ENCODE data around the gene MMS22L. TPM values are rescaled to one million over a fixed set of nuclear protein-coding genes. Genes with fewer than 3 reads are reported as not detected.

MMS22L gene
- polyA plus RNA-seq, 2 of the 4 experiments (the other 2 are of a cell fraction) = 11.5 to 24.5 TPM

DNA sequence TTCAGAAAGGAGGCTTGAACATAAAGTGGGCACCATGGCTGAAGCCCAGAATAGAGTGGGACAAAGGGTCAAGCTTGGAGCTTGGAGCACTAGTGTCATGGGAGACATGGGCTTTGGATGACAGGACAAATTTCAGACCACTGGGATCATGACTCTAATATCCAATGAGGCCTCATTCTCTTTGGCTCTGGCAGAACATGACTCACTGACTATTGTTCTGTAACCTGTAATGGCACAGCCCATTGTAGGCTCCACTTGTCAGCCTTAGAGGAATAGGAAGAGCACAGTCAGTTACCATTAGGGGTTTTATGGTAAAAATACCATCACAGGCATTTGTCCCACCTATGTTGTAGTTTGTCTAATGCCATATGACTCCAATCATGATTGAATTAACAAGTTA is 34.0 kb upstream of the MMS22L start:
- CTCF ChIA-PET = no interaction called here
- TF ChIP-seq CHD4 (IDR thresholded peaks at IDR 0.05; ENCODE audit: borderline replicate concordance) (no peak), ZNF302 (CRISPR knock-in tag; IDR thresholded peaks at IDR 0.05) (no peak), CBX2 (IDR thresholded peaks at IDR 0.05; ENCODE audit: borderline replicate concordance, low read depth) (no peak), E2F6 (IDR thresholded peaks at IDR 0.05; ENCODE audit: borderline replicate concordance, low read depth) (no peak), ZSCAN20 (CRISPR knock-in tag; IDR thresholded peaks at IDR 0.05) (no peak), ZFP36 (IDR thresholded peaks at IDR 0.05; ENCODE audit: borderline replicate concordance, partially characterized antibody) (no peak), RAD21 (conservative IDR thresholded peaks at IDR 0.05 in 1 of 2, IDR thresholded peaks at IDR 0.05 in 1 of 2) (no peak), EHF (CRISPR knock-in tag; IDR thresholded peaks at IDR 0.05) (no peak)
- TF ChIP-seq, protein P1, sequence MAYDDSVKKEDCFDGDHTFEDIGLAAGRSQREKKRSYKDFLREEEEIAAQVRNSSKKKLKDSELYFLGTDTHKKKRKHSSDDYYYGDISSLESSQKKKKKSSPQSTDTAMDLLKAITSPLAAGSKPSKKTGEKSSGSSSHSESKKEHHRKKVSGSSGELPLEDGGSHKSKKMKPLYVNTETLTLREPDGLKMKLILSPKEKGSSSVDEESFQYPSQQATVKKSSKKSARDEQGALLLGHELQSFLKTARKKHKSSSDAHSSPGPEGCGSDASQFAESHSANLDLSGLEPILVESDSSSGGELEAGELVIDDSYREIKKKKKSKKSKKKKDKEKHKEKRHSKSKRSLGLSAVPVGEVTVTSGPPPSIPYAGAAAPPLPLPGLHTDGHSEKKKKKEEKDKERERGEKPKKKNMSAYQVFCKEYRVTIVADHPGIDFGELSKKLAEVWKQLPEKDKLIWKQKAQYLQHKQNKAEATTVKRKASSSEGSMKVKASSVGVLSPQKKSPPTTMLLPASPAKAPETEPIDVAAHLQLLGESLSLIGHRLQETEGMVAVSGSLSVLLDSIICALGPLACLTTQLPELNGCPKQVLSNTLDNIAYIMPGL (CRISPR knock-in tag; IDR thresholded peaks at IDR 0.05; ENCODE audit: borderline replicate concordance) = no peak
- H3K4me1 ChIP-seq = no peaks in the 10 kb centered on the region
- no peak overlapping the region for H3K27ac ChIP-seq
- DNase-seq (ENCODE audit: low read depth in 1 of 2, low spot score in 1 of 2) (no peak), FAIRE-seq (no peak), ATAC-seq (no peak)
- H3K4me2 ChIP-seq = no peak overlapping the region
- H3K4me3 ChIP-seq = no peak overlapping the region
- no peaks in the 10 kb centered on the region for H3K9me3 ChIP-seq
- POLR2A ChIA-PET = no interaction called here

DNA sequence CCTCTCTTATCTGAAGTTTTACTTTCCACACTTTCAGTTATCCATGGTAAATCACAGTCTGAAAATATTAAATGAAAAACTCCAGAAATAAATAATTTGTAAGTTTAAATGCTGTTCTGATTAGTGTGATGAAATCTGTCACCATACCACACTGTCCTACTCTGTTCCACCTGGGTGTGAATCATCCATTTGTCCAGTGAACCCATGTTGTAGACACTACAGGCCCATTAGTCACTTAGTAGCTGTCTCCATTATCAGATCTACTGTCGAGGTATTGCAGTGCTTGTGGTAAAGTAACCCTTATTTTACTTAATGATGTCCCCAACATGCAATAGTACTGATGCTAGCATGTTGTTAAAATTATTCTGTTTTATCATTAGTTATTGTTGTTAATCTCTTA is 29.2 kb upstream of the MMS22L start:
- DNase-seq (ENCODE audit: low read depth in 1 of 2, low spot score in 1 of 2) = no peak
- WGBS (ENCODE audit: missing lambda C conversion rate) = 20% methylated on average over 1 of the region's 1 CpG

More for the DNA sequence above, 29.2 kb upstream of the MMS22L start:
- no peak for FAIRE-seq
- Histone ChIP-seq H3K4me2 (no peak overlapping the region), H3K27ac (no peak overlapping the region), H3K4me3 (no peak overlapping the region), H3K9me3 (no peaks in the 10 kb centered on the region), H3K4me1 (no peaks in the 10 kb centered on the region)
- no peak for ATAC-seq
- ChIA-PET POLR2A (no interaction called here), CTCF (no interaction called here)
- TF ChIP-seq USF2 (IDR thresholded peaks at IDR 0.05) = no peak
- no peak for TF ChIP-seq TFCP2L1 (CRISPR knock-in tag; IDR thresholded peaks at IDR 0.05)
- TF ChIP-seq FOSL2 (IDR thresholded peaks at IDR 0.05) = no peak
- TF ChIP-seq FOSL2 (CRISPR knock-in tag; IDR thresholded peaks at IDR 0.05) = no peak
- no peak for TF ChIP-seq RNF2 (IDR thresholded peaks at IDR 0.05; ENCODE audit: borderline replicate concordance, low read depth)
- no peak for TF ChIP-seq MAFK (IDR thresholded peaks at IDR 0.05; ENCODE audit: partially characterized antibody)
- TF ChIP-seq EHMT2 (IDR thresholded peaks at IDR 0.05; ENCODE audit: low read depth) = no peak
- TF ChIP-seq CTCF (IDR thresholded peaks at IDR 0.05) = no peak
- TF ChIP-seq EP300 (IDR thresholded peaks at IDR 0.05) = no peak
- no peak for TF ChIP-seq EHF (CRISPR knock-in tag; IDR thresholded peaks at IDR 0.05)

All from A549 (cell line).